Measurements from ENCODE around the gene ACO2. TPM values are rescaled to one million over a fixed set of nuclear protein-coding genes. Genes with fewer than 3 reads are reported as not detected.

The ACO2 gene
- total and polyA plus RNA-seq, 2 of the 8 experiments (the other 6 are each of a cell fraction or from before 2014, with no cell fraction given), result 52.8 to 75.4 TPM

DNA sequence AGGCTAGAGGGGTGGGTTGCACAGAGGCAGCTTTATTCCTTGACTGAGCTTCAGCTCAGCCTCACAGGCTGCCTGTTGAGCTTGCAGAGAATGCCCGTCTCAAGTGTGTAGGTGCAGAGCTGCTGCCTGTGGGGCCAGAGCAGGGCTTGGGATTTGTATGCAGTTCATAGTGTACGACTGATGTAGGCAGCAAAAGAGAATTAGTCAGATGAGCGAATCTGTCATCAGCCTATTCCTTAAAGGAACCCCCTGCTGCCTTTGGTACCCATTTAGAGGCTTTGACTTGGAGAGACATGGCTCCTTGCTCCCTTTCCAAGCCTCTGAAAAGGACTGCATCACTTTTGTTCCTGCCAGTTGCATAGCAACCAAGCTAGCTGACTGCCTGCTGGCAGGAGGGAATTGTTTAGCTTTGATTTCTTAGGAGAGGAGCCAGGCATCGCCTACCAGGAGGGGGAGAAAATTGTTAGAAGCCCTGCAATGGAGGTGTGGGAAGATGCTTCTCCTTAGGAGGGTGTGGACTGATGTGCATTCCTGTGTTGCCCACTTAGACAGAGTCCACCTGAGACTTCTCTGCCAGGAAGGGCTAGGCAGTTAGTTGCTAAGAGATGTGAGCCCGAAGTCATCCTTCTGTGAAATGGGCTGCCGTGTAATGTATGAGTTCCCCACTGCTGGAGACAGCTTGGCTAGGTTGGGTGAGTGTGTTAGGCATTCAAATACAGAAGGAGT is 10.9 kb downstream of the ACO2 start (continued):
- TF ChIP-seq HDAC2 (IDR thresholded peaks at IDR 0.05; ENCODE audit: borderline replicate concordance in 1 of 2, low read depth in 2 of 2, low read length in 2 of 2), result 0 out of 4 replicates have a peak, but pooled peaks of 1 of the 2 experiments have one; percentile 35
- peak in 1 of 2 experiments; percentile 62; a peak in 1 of 4 replicates for TF ChIP-seq SIN3A (conservative IDR thresholded peaks at IDR 0.05 in 1 of 2, IDR thresholded peaks at IDR 0.05 in 1 of 2; ENCODE audit: low read depth in 1 of 2, low read length in 2 of 2)

Measured in H1 (cell line).